ENCODE measurements around the gene OSM.

DNA sequence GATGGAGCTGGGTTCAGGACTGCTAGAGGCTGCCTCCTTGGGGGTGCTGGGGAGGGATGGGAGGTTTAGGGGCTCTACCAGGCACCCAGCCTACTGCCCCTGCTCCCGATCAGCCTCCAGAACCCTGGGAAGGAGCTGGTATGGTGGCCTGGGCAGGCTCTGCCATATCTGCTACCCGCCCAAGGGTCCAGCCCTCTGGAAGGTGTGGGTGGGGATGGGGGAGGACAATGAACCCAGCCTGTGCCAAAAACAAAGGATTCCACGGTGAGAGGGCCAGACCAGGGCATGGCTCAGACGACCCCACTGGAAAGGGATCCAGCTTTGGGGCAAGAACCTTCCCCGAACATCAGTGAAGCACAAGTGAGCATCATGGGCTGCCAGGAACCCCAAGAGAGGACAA lies 19.7 kb upstream of the OSM start:
- TF ChIP-seq EZH2phosphoT487 (IDR thresholded peaks at IDR 0.05; ENCODE audit: insufficient read depth, low read depth) (no peak), EZH2 (IDR thresholded peaks at IDR 0.05; ENCODE audit: insufficient read depth, poor library complexity, severe bottlenecking) (no peak)
